ENCODE measurements around the gene ATXN10.

- TF ChIP-seq CTCF (CRISPR knock-in tag; IDR thresholded peaks at IDR 0.05) (no peak), ZNF121 (CRISPR knock-in tag; IDR thresholded peaks at IDR 0.05) (no peak), TOE1 (CRISPR knock-in tag; IDR thresholded peaks at IDR 0.05) (no peak), NPAS2 (CRISPR knock-in tag; IDR thresholded peaks at IDR 0.05; ENCODE audit: borderline replicate concordance) (no peak), POLR2AphosphoS5 (IDR thresholded peaks at IDR 0.05; ENCODE audit: low read depth, low read length) (no peak), EZH2 (conservative IDR thresholded peaks at IDR 0.05; ENCODE audit: low read depth, low read length) (no peak), JUN (CRISPR knock-in tag; IDR thresholded peaks at IDR 0.05) (no peak), ATAD3A (CRISPR knock-in tag; IDR thresholded peaks at IDR 0.05) (no peak), PBX3 (CRISPR knock-in tag; IDR thresholded peaks at IDR 0.05; ENCODE audit: borderline replicate concordance) (no peak), POLR2A (IDR thresholded peaks at IDR 0.05; ENCODE audit: insufficient read depth in 1 of 2, low read depth in 2 of 2, low read length in 2 of 2) (no peak)
Observed at GRCh38 chr22:45885941-45886395, 214.3 kb downstream of the ATXN10 start.

All from HepG2 (cell line).